ENCODE measurements around the gene KLHL36. TPM values are rescaled to one million over a fixed set of nuclear protein-coding genes. Genes with fewer than 3 reads are reported as not detected.
"Not testable (repeated sequence)": the region's sequence is repeated elsewhere in the genome, so short reads cannot be mapped to it uniquely, and the experiment has no call there.

The KLHL36 gene
- total RNA-seq, 2 experiments from 2014 or later: 32.6 to 34.8 TPM

DNA sequence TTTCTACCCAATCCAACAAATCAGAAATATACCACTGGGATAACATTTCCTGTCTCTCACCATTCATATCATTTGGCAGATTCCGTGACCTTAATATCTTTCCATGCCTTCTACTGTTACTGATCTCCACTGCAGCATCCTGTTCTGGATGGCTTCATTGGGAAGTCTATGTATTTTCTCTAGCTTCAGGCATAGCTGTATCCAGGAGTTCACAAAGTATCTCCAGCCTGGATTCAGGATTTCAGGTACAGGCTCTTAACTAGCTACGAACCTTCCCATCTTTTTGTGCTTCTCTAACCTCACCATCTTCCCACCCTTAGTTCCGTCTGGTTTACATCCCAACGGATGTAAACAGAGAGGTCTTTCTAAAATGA lies 36.3 kb downstream of the KLHL36 start:
- DNase-seq: no peak
- H3K27ac Mint-ChIP-seq: no peak overlapping the region
- H3K4me3 Mint-ChIP-seq: no peak overlapping the region
- H3K9me3 Mint-ChIP-seq: peaks cover 3% of the 10 kb centered on the region
- H3K4me1 Mint-ChIP-seq: peaks cover 2% of the 10 kb centered on the region
- no peaks in the 10 kb centered on the region for H3K36me3 Mint-ChIP-seq
- H3K27me3 Mint-ChIP-seq: peaks cover 6% of the 10 kb centered on the region

DNA sequence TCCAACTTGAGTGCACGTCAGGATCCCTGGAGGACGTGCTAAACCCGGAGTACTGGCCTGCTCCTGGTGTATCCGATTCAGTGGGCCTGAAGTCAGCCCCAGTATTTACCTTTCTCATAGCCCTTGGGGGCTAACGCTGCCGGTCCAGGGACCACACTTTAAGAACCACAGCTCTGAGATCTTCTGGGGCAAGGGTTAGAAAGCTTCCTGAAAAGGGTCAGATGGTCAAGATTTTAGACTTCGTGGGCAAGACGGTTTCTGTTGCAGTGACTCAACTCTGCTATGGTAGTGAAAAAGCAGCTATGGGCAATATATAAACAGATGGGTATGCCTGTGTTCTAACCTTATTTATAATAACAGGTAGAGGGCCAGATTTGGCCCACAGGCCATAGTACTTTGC lies 36.9 kb downstream of the KLHL36 start:
- Mint-ChIP-seq H3K36me3 (no peaks in the 10 kb centered on the region), H3K4me1 (peaks cover 2% of the 10 kb centered on the region), H3K27me3 (peaks cover 6% of the 10 kb centered on the region), H3K27ac (no peak overlapping the region), H3K9me3 (peaks cover 3% of the 10 kb centered on the region), H3K4me3 (no peak overlapping the region)
- no peak for DNase-seq

DNA sequence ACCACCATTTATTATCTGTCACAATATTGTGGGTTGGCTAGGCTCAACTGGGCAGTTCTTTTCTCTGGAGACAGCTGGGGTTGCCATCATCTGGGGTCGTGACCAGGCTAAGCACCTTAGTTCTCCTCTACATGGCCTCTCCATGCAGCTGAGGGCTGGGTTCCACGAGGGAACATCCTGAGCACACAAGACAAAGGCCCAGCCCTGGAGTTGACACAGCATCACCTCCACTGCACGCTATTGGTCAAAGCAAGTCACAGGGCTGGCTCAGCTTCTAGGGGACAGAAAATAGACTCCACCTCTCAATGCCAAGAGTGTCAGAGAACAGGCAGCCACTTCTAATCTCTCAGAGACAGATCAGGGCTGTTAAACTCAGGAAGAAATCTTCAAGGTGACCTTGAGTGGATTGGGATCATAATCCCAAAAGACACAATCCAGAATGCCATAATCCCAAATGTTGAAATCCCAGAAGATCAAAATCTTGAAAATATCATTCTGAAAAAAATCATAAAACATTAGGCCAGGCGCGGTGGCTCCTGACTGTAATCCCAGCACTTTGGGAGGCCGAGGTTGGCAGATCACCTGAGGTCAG lies 38.5 kb downstream of the KLHL36 start:
- no peaks in the 10 kb centered on the region for H3K27me3 Mint-ChIP-seq
- peaks cover 2% of the 10 kb centered on the region for H3K4me1 Mint-ChIP-seq
- H3K27ac Mint-ChIP-seq: no peak overlapping the region
- no peak for DNase-seq
- H3K36me3 Mint-ChIP-seq: no peaks in the 10 kb centered on the region
- H3K4me3 Mint-ChIP-seq: no peak overlapping the region
- peaks cover 3% of the 10 kb centered on the region for H3K9me3 Mint-ChIP-seq

DNA sequence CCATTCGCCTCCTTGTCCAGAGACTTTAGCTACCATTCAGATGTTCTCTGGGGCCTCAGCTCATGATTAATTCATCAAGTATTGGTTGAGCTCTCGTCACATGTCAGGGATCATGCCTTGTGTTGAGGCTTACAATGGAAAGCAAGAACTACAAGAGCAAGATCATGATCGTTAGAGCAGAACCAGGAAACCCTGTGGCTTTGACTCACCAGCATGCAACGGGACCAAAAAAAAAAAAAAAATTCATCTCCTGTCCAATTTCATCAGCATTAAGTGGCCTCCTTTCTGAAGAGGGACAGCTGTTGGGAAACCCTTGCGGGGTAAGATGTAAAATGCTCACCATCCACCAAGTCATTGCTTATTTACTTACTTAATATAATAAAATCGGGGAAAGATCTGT lies 39.4 kb downstream of the KLHL36 start:
- Mint-ChIP-seq H3K27ac (no peak overlapping the region), H3K4me1 (peaks cover 6% of the 10 kb centered on the region), H3K27me3 (no peaks in the 10 kb centered on the region), H3K9me3 (peaks cover 5% of the 10 kb centered on the region), H3K36me3 (no peaks in the 10 kb centered on the region), H3K4me3 (no peak overlapping the region)
- no peak for DNase-seq

DNA sequence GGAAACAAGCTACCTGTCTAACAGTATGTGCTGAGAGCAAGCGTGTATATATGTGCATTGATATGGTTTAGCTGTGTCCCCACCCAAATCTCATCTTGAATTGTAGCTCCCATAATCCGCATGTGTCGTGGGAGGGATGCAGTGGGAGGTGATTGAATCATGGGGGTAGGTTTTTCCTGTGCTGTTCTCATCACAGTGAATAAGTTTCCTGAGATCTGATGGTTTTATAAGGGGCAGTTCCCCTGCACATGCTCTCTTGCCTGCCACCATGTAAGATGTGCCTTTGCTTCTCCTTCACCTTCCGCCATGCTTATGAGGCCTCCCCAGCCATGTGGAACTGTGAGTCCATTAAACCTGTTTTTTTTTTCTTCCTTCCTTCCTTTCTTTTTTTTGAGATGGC lies 39.9 kb downstream of the KLHL36 start:
- H3K9me3 Mint-ChIP-seq, H3K4me1 Mint-ChIP-seq, DNase-seq, H3K36me3 Mint-ChIP-seq, H3K27me3 Mint-ChIP-seq, H3K27ac Mint-ChIP-seq, H3K4me3 Mint-ChIP-seq: not testable (repeated sequence)

DNA sequence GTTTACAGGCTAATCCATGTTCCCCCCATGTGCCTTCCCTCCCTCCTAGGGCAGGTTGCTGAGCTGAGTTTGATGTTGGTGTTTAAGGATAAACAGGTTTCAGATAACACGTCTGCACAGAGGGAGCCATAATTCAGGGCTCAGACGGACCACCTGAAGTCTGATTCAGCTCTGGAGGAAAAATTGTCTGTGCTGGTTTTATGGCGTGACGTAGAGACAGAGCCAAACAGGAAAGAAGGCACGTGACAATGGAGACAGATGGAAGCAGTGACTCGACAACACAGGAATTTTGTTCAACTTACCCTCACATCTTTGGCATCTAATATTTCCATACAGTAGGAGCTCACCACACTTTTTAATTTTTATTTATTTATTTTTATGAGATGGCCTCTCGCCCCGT lies 40.8 kb downstream of the KLHL36 start:
- DNase-seq: no peak
- H3K27me3 Mint-ChIP-seq: no peaks in the 10 kb centered on the region
- H3K4me1 Mint-ChIP-seq: peaks cover 7% of the 10 kb centered on the region
- H3K27ac Mint-ChIP-seq: no peak overlapping the region
- peaks cover 5% of the 10 kb centered on the region for H3K9me3 Mint-ChIP-seq
- H3K4me3 Mint-ChIP-seq: no peak overlapping the region
- H3K36me3 Mint-ChIP-seq: no peaks in the 10 kb centered on the region

DNA sequence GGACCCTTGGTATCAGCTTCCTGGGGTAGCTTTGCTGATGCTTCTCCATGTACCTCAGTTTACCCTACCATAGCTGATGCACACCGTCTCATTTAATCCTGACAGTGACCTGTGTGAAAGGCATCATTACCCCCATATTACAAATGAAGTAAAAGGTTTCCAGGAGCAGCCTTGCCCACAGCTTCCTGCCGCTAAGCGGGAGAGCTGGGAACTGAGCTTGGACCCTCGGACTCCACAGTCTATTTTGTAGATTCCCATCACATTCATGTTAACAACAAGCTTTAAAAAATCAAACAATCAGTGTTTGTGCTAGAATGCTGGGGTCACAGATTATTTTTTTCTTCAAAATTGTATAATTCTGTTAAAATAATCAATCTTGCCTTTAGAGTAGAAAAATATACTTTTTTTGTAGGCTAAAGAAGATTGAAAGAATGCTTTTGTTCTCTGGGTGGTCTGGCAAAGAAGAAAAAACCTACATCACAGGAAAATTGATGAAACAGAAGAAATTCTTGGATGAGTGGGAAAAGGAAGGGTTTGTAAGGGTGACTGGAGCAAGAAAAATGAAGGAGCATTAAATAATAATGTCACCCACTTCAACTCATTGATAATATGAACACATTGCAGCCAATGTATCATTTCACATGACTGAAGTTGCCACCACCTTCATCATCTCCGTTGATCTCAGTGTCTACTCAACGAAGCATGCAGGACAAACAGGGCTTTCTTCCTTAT lies 41.9 kb downstream of the KLHL36 start:
- no peak overlapping the region for H3K27ac Mint-ChIP-seq
- peaks cover 7% of the 10 kb centered on the region for H3K4me1 Mint-ChIP-seq
- H3K36me3 Mint-ChIP-seq: no peaks in the 10 kb centered on the region

DNA sequence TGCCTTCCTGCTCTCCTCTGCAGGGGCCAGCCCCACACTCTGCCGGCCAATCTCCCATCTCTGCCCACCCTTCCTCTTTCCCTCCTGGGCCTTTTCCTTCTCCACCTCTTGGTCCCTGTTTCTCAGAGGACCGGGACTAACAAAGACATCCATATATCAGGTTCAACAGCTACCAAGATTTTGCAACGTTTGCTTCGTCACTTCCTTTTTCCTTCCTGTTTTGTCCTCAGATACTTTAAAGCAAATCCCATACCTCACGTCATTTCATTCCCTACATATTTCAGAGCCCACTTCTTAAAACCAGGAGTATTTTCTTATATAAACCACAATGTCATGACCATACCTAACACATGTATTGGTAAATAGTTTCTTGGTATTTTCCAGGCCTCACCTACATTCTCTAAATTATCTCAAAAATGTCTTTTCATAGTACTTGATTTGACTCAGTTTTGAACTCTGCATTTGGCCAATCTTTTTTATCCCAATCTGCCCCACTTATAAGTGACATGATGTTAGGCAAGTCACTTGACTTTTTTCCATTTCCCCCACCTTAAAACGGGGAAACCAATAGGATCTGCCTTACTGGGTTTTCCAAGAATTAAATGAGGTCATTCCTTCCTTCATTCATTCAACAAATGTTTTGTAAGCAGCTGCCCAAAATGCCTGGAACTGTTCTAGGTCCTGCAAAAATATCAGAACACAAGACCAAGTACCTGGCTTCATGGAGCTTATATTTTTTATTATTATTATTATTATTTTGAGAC lies 44.3 kb downstream of the KLHL36 start:
- H3K4me1 Mint-ChIP-seq: peaks cover 5% of the 10 kb centered on the region
- H3K9me3 Mint-ChIP-seq: peaks cover 5% of the 10 kb centered on the region
- no peaks in the 10 kb centered on the region for H3K27me3 Mint-ChIP-seq
- no peak overlapping the region for H3K27ac Mint-ChIP-seq
- H3K4me3 Mint-ChIP-seq: no peak overlapping the region
- no peak for DNase-seq
- no peaks in the 10 kb centered on the region for H3K36me3 Mint-ChIP-seq

More for the DNA sequence above, 41.9 kb downstream of the KLHL36 start:
- no peak for DNase-seq
- H3K9me3 Mint-ChIP-seq: peaks cover 5% of the 10 kb centered on the region
- no peaks in the 10 kb centered on the region for H3K27me3 Mint-ChIP-seq
- H3K4me3 Mint-ChIP-seq: no peak overlapping the region

DNA sequence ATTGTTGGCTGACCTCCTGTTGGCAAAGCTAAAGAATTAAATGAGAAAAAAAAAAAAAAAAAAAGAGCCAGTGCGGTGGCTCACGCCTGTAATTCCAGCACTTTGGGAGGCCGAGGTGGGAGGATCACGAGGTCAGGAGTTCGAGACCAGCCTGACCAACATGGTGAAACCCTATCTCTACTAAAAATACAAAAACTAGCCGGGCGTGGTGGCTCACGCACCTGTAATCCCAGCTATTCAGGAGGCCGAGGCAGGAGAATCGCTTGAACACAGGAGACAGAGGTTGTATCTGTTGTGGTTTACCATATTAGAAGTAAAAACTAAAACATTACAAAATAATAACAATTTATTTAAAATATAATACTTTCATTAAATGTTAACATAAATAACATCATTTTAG lies 45.6 kb downstream of the KLHL36 start:
- not testable (repeated sequence) for H3K9me3 Mint-ChIP-seq, H3K4me1 Mint-ChIP-seq, H3K36me3 Mint-ChIP-seq, H3K4me3 Mint-ChIP-seq, H3K27me3 Mint-ChIP-seq, DNase-seq, H3K27ac Mint-ChIP-seq

DNA sequence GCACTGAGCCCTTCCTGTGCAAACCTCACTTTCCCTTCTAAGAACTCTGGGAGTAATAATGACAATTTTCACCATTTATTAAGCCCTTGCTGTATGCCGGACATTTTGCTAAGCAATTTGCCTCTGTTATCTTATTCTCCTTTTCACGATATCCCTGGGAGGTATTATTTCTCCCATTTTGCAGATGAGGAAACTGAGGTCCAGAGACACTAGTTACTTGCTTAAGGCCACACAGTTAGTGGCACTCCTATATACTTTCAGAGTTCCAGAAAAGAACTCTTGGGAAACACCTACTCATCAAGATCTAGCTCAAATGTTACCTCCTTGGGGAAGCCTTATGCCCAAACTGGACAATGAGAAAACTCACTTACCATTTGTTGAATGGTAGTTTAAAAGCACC lies 46.7 kb downstream of the KLHL36 start:
- no peaks in the 10 kb centered on the region for H3K36me3 Mint-ChIP-seq
- peaks cover 2% of the 10 kb centered on the region for H3K9me3 Mint-ChIP-seq
- H3K27ac Mint-ChIP-seq: no peak overlapping the region
- no peak overlapping the region for H3K4me3 Mint-ChIP-seq
- H3K4me1 Mint-ChIP-seq: peaks cover 8% of the 10 kb centered on the region
- H3K27me3 Mint-ChIP-seq: no peaks in the 10 kb centered on the region
- no peak for DNase-seq

DNA sequence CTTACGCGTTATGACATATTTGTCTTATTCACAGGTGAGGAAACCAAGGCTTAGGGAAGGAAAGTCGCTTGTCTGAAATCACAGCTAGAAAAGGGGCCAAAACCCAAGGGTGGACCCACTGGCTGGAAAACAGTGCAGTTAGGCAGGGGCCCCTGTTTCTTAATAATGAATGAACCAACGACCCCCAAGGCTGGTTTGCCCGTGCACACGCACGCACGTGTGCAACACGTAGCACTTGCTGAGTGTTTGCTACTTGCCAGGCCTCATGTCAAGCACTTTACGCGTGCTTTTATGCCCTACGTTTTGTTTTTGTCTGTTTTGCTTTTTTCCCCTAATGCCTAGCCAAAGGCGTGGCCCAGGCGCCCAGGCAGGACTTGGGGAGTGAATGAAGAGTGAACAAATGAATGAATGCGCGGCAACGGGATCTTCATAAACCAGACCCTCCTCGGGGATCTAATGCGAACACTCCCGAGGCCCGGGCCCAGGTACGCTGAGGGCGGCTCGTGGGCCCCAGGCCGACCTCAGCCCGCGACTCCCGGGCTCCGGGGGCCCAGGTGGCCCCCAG lies 50.9 kb downstream of the KLHL36 start:
- no peaks in the 10 kb centered on the region for H3K9me3 Mint-ChIP-seq
- no peaks in the 10 kb centered on the region for H3K27me3 Mint-ChIP-seq
- H3K36me3 Mint-ChIP-seq: peaks cover 11% of the 10 kb centered on the region
- peak overlapping the region; percentile 79 for H3K27ac Mint-ChIP-seq
- peak overlapping the region; percentile 81 for H3K4me3 Mint-ChIP-seq
- DNase-seq: no peak
- H3K4me1 Mint-ChIP-seq: peaks cover 27% of the 10 kb centered on the region

DNA sequence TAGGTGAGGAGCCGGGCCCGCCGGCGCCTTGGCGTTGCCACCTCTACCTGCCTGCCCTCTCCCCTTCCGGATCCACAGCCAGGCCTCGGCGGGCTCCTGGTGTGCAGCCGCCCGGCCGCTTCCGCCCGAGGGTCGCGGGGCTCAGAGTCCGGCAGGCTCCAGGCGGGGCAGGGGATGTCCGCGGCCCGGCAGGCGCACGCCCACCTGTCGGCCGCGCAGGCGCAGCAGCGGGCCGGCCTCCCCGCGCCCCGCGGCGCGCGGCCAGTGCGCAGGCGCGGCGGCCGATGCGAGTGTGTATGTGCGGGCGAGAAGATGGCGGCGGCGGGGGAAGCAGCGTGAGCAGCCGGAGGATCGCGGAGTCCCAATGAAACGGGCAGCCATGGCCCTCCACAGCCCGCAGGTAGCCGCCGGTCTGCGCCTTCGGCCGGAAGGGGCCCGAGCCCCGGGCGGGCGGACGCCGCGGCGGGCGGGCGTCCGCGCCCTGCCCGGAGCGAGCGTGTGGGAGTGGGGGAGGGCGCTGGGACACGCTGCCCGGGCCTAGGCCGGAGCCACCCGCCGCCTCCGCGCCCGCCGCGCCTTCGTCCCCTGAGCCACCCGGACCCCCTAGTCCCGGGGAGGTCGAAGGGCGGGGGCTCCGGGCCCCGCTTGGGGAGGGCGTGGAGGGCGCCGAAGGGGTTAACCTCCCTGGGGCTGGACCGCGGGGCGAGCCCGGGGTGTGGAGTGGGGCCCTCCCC lies 51.6 kb downstream of the KLHL36 start, which contains the start of gene USP10:
Gene USP10 (plus strand): TSS at position 289 of the 734 bp plus-strand sequence. CDS start 91 bp downstream, at position 380.
- Mint-ChIP-seq H3K4me3 (peak within 1 kb of the TSS; percentile 93), H3K4me1 (peaks cover 32% of the 10 kb centered on the region), H3K9me3 (no peaks in the 10 kb centered on the region), H3K27me3 (no peaks in the 10 kb centered on the region), H3K36me3 (peaks cover 14% of the 10 kb centered on the region), H3K27ac (peak within 1 kb of the TSS; percentile 93)
- peak; percentile 92 for DNase-seq

- Mint-ChIP-seq H3K27ac (peak overlapping the region; percentile 93), H3K9me3 (no peaks in the 10 kb centered on the region), H3K36me3 (peaks cover 20% of the 10 kb centered on the region), H3K4me3 (peak overlapping the region; percentile 93), H3K27me3 (no peaks in the 10 kb centered on the region), H3K4me1 (peaks cover 37% of the 10 kb centered on the region)
- DNase-seq: peak; percentile 41
Measured at GRCh38 chr16:84700446-84701300, 52.4 kb downstream of the KLHL36 start.

DNA sequence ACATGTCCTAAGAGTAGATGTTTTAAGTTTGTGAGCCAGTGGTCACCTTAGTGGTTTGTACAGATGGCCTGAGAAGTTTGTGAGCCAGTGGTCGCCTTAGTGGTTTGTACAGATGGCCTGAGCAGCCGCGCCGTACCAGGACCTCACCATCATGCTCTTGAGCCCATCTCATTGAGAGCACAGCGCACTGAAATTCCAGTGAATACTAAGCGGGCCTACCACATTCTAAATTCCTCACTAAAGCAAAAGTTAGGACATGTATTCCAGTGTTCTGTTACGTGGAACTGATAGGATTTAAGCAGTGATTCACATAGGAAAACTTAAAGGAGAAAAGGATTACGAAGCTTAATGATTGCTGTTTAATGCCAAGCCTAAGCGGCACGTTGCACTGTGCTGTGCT lies 55.4 kb downstream of the KLHL36 start:
- H3K4me3 Mint-ChIP-seq: no peak overlapping the region
- DNase-seq: no peak
- H3K36me3 Mint-ChIP-seq: peaks cover 20% of the 10 kb centered on the region
- no peaks in the 10 kb centered on the region for H3K27me3 Mint-ChIP-seq
- no peaks in the 10 kb centered on the region for H3K9me3 Mint-ChIP-seq
- H3K27ac Mint-ChIP-seq: no peak overlapping the region
- peaks cover 46% of the 10 kb centered on the region for H3K4me1 Mint-ChIP-seq
